HCT116 (cell line): ENCODE measurements around the gene LRRC4C. TPM values are rescaled to one million over a fixed set of nuclear protein-coding genes. Genes with fewer than 3 reads are reported as not detected.

Source experiments
- ATAC-seq: fragments of 200-7000 bp; cut with Tn5 transposase; 2 replicates; pipeline ENCODE4 v1.9.1; 2020; ENCODE audit warnings: mild to moderate bottlenecking, moderate library complexity
- Bru-seq: library from RNA; stranded (reverse); fragments of 400-500 nt; gene quantifications from one replicate; lab custom pipeline; 2021; lab: Mats Ljungman, UMichigan
- BruChase-seq, 2 experiments: library from RNA; stranded (reverse); fragments of 400-500 nt; gene quantifications; one replicate each; lab custom pipeline; 2021; lab: Mats Ljungman, UMichigan
- BruUV-seq: library from RNA; stranded (reverse); fragments of 400-500 nt; replicated peaks from 2 replicates; lab custom pipeline; 2021; lab: Mats Ljungman, UMichigan
- CTCF ChIA-PET: fragments of 300-600 bp; sonication (Branson Sonifier 250); formaldehyde crosslinking; loops from one replicate; lab custom pipeline; 2021; ENCODE audit warnings: antibody characterized with exemption; lab: Charles Lee
- POLR2A ChIA-PET: fragments of 300-600, 350-600 bp; sonication (Branson Sonifier 250); formaldehyde crosslinking; loops from one replicate; lab custom pipeline; 2021; ENCODE audit warnings: antibody characterized with exemption; lab: Charles Lee
- RAD21 ChIA-PET, 2 experiments: fragments of 300-600 bp; sonication (Branson Sonifier 250); formaldehyde crosslinking; loops; one replicate each; lab custom pipeline; 2023; ENCODE audit warnings: low total read pairs in 2 of 2; ENCODE audit not compliant: uncharacterized antibody in 2 of 2, unreplicated experiment in 2 of 2, low non-redundant PET in 1 of 2; lab: Charles Lee
- DNase-seq: peaks from one replicate; pipeline ENCODE4 v3.0.0-alpha.2; 2010; ENCODE audit warnings: low read depth, low spot score
- H2AFZ ChIP-seq: fragments of 200-600 bp; shearing (Covaris generic), sonication (generic); 2 replicates; pipeline ENCODE4 v1.6.1; 2017; ENCODE audit warnings: low read depth, mixed run types, mixed read lengths, antibody characterized with exemption, low read length; ENCODE audit not compliant: poor library complexity, severe bottlenecking
- H3K27ac ChIP-seq: 2 replicates; pipeline ENCODE4 v1.5.1; 2012; ENCODE audit warnings: low read depth, low read length
- H3K27me3 ChIP-seq: fragments of 200-600 bp; sonication (generic); 2 replicates; pipeline ENCODE4 v1.6.1; 2016; ENCODE audit warnings: mixed run types, low read length, mixed read lengths; ENCODE audit not compliant: insufficient read depth
- H3K36me3 ChIP-seq, 2 experiments: fragments of 200-500 bp in 1 of 2; fragments of 200-600 bp in 1 of 2; sonication (Bioruptor generic) in 1 of 2; sonication (generic) in 1 of 2; 2 replicates each; pipeline versions ENCODE4 v1.5.1 to v1.6.1; 2014 to 2016; ENCODE audit warnings: low read length in 2 of 2, inconsistent platforms in 1 of 2, mixed read lengths in 1 of 2, mixed run types in 1 of 2; ENCODE audit not compliant: insufficient read depth in 2 of 2, control insufficient read depth in 1 of 2
- H3K4me1 ChIP-seq, 2 experiments: fragments of 200-600 bp in 1 of 2; sonication (generic) in 1 of 2; 2 replicates each; pipeline versions ENCODE4 v1.5.1 to v1.6.1; 2012 to 2017; ENCODE audit warnings: low read length in 2 of 2, inconsistent platforms in 1 of 2, mild to moderate bottlenecking in 1 of 2, mixed read lengths in 1 of 2, mixed run types in 1 of 2, moderate library complexity in 1 of 2; ENCODE audit not compliant: insufficient read depth in 2 of 2, control insufficient read depth in 1 of 2
- H3K4me2 ChIP-seq: fragments of 200-600 bp; sonication (generic); 2 replicates; pipeline ENCODE4 v1.6.1; 2017; ENCODE audit warnings: mixed run types, low read length, mixed read lengths
- H3K4me3 ChIP-seq, 2 experiments: fragments of 200-600 bp in 1 of 2; sonication (generic) in 1 of 2; replicated peaks in 1 of 2; 2 replicates each; pipeline ENCODE4 v1.5.1; 2011 to 2016; ENCODE audit warnings: low read length in 2 of 2, control low read depth in 1 of 2, low read depth in 1 of 2, mild to moderate bottlenecking in 1 of 2, mixed read lengths in 1 of 2, mixed run types in 1 of 2
- H3K79me2 ChIP-seq: fragments of 200-600 bp; sonication (generic); 2 replicates; pipeline ENCODE4 v1.6.1; 2017; ENCODE audit warnings: mild to moderate bottlenecking, mixed run types, low read length, moderate library complexity, mixed read lengths; ENCODE audit not compliant: insufficient read depth
- H3K9ac ChIP-seq: fragments of 200-600 bp; sonication (generic); 2 replicates; pipeline ENCODE4 v1.6.1; 2016; ENCODE audit warnings: low read length, mixed read lengths
- H3K9me2 ChIP-seq: fragments of 200-600 bp; sonication (generic), shearing (Covaris generic); 2 replicates; pipeline ENCODE4 v1.6.1; 2017; ENCODE audit warnings: mixed run types, mild to moderate bottlenecking, moderate library complexity; ENCODE audit not compliant: insufficient read depth
- H3K9me3 ChIP-seq, 2 experiments: fragments of 200-500 bp in 1 of 2; fragments of 200-600 bp in 1 of 2; sonication (Bioruptor generic) in 1 of 2; sonication (generic) in 1 of 2; 2 replicates each; pipeline ENCODE4 v1.6.1; 2014 to 2017; ENCODE audit warnings: low read length in 2 of 2, mixed read lengths in 2 of 2, inconsistent platforms in 1 of 2, low read depth in 1 of 2, mild to moderate bottlenecking in 1 of 2, mixed run types in 1 of 2, moderate library complexity in 1 of 2; ENCODE audit not compliant: control insufficient read depth in 1 of 2, insufficient read depth in 1 of 2
- H4K20me1 ChIP-seq: fragments of 200-600 bp; sonication (generic), shearing (Covaris generic); 2 replicates; pipeline ENCODE4 v1.6.1; 2017; ENCODE audit warnings: mixed run types, mild to moderate bottlenecking, moderate library complexity; ENCODE audit not compliant: insufficient read depth
- CBX3 ChIP-seq: IDR thresholded peaks from 2 replicates; pipeline ENCODE4 v1.6.1; 2012; ENCODE audit warnings: low read depth
- EGR1 ChIP-seq: IDR thresholded peaks from 2 replicates; pipeline ENCODE4 v1.6.1; 2012; ENCODE audit warnings: low read depth
- ELF1 ChIP-seq: IDR thresholded peaks from 2 replicates; pipeline ENCODE4 v1.6.1; 2012; ENCODE audit warnings: low read depth, borderline replicate concordance
- EZH2 ChIP-seq: fragments of 200-600 bp; sonication (generic); IDR thresholded peaks from 2 replicates; pipeline ENCODE4 v1.6.1; 2017; ENCODE audit warnings: antibody characterized with exemption, mixed run types
- EZH2phosphoT487 ChIP-seq: fragments of 200-600 bp; IDR thresholded peaks from 2 replicates; pipeline ENCODE4 v1.6.1; 2018; ENCODE audit warnings: antibody characterized with exemption, borderline replicate concordance
- JUND ChIP-seq: IDR thresholded peaks from 2 replicates; pipeline ENCODE4 v1.6.1; 2012
- POLR2AphosphoS5 ChIP-seq: IDR thresholded peaks from 2 replicates; pipeline ENCODE4 v1.6.1; 2011; ENCODE audit warnings: mild to moderate bottlenecking, low read depth, low read length, moderate library complexity
- SIN3A ChIP-seq: IDR thresholded peaks from 2 replicates; pipeline ENCODE4 v1.6.1; 2012; ENCODE audit warnings: low read depth
- SP1 ChIP-seq: IDR thresholded peaks from 2 replicates; pipeline ENCODE4 v1.6.1; 2012; ENCODE audit warnings: low read depth
- SRF ChIP-seq: IDR thresholded peaks from 2 replicates; pipeline ENCODE4 v1.6.1; 2012; ENCODE audit warnings: low read depth
- TCF7L2 ChIP-seq: IDR thresholded peaks from 2 replicates; pipeline ENCODE4 v1.7.0; 2011; ENCODE audit warnings: borderline replicate concordance, inconsistent platforms; ENCODE audit not compliant: insufficient read depth, insufficient read length; ENCODE audit errors: extremely low read depth
- ZFX ChIP-seq: fragments of 450-650 bp; IDR thresholded peaks from 2 replicates; pipeline ENCODE4 v1.6.1; 2017
- ZNF274 ChIP-seq: fragments of 200-500 bp; sonication (Bioruptor generic); IDR thresholded peaks from 2 replicates; pipeline ENCODE4 v1.6.1; 2014; ENCODE audit warnings: mild to moderate bottlenecking, low read depth, low read length, inconsistent platforms
- intact Hi-C: fragments of 100-400 bp; cut with micrococcal nuclease; formaldehyde crosslinking; loops from 2 replicates; pipeline ENCODE4 v1.10.0; 2022
- long read RNA-seq: library from polyadenylated mRNA; unstranded; transcript quantifications from one replicate; pipeline ENCODE4 v2.0.0, GENCODE V29; 2021; ENCODE audit not compliant: unreplicated experiment
- polyA plus RNA-seq: library from polyadenylated mRNA; unstranded; fragments of >200 nt; gene quantifications from 2 replicates; pipeline ENCODE4 v1.2.1, GENCODE V29; 2012; ENCODE audit warnings: missing spikeins
- total RNA-seq: library from RNA; stranded (reverse); gene quantifications from one replicate; pipeline ENCODE4 v1.2.1, GENCODE V29; 2021; ENCODE audit not compliant: unreplicated experiment
- TF ChIP-seq, protein P1 (sequence below): IDR thresholded peaks from 2 replicates; pipeline ENCODE4 v1.6.1; 2012
- TF ChIP-seq, protein P2 (sequence below), 3 experiments: fragments of 200-600 bp in 1 of 3; sonication (generic) in 1 of 3; IDR thresholded peaks in 2 of 3; conservative IDR thresholded peaks in 1 of 3; 2 replicates each; pipeline ENCODE4 v1.5.1; 2012 to 2017; ENCODE audit warnings: low read depth in 2 of 3, low read length in 2 of 3, antibody characterized with exemption in 1 of 3, borderline replicate concordance in 1 of 3, control low read depth in 1 of 3, mild to moderate bottlenecking in 1 of 3, mixed read lengths in 1 of 3, mixed run types in 1 of 3, moderate library complexity in 1 of 3; ENCODE audit not compliant: insufficient read depth in 1 of 3
- TF ChIP-seq, protein P3 (sequence below): IDR thresholded peaks from 2 replicates; pipeline ENCODE4 v1.6.1; 2011; ENCODE audit warnings: mild to moderate bottlenecking, low read length, moderate library complexity; ENCODE audit not compliant: insufficient replicate concordance; ENCODE audit errors: extremely low read depth

LRRC4C gene
- total RNA-seq (not detected), Bru-seq, nascent RNA (percentile 1 among the genes with signal in this experiment), BruChase-seq, experiment 1, labeled RNA remaining after a 6-hour chase (percentile 0 among the genes with signal in this experiment), BruChase-seq, experiment 2, labeled RNA remaining after a 2-hour chase (percentile 0 among the genes with signal in this experiment)
- polyA plus RNA-seq: not detected in 2 replicates
- long read RNA-seq: 0 reads

DNA sequence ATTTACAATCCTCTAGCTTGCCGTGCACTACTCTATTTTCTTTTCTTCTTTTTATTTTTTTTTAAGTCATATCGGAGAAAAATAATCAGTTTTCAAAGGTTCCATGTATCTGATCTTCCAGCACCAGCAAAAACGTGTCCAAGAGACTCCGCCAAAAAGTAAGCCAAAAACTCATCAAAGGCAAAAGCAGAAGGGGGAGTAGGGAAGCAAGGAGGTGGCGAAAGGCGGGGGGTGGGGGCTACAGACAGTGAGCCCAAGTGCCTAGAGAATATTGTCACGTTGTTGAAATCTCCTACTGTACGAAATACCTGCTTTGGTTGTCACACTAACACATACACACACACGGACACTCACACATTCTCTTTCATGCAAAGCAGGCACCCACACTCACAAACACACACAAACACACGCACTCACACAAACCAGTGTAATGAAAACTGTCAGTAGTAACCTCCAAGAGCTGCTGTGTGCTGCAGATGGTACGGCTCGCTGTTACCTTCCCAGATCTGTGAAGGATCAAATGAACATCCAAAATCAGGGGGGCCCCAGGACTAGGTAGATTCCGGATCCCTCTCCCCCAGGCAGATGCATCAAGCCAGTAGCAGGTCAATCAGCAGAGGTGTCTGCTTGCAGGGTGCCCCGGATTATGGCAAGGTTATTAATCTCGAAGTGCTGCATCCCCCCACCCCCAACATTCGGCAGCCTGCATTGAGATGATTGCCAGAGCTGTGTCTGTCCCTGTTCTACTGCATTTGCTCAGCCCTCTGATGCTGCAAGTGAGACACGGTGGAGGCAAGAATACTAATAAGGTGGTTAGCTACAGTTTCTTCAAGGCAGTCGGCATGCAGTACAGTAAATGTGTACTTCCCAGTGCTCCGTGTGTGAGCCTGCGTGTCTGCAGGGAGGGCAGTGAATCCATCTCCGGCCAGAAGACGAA, at the start of gene LRRC4C:
Gene LRRC4C (minus strand): TSS at position 188 of the 937 bp plus-strand sequence.
- no peak within 1 kb of the TSS for H2AFZ ChIP-seq

More for the DNA sequence above, at the start of gene LRRC4C:
- Histone ChIP-seq H3K27ac (no peak within 1 kb of the TSS), H3K4me2 (no peak within 1 kb of the TSS), H3K9me3 (peaks cover 0 to 23% of the 10 kb centered on the region in 2 experiments; a peak in 2 of 4 replicates), H3K9ac (no peak within 1 kb of the TSS), H3K4me1 (no peaks in the 10 kb centered on the region), H3K79me2 (no peaks in the 10 kb centered on the region), H3K9me2 (no peaks in the 10 kb centered on the region), H3K36me3 (no peaks in the 10 kb centered on the region), H3K4me3 (no peak within 1 kb of the TSS), H4K20me1 (no peaks in the 10 kb centered on the region), H3K27me3 (no peaks in the 10 kb centered on the region)
- RAD21 ChIA-PET: no interaction called here
- DNase-seq (no peak), ATAC-seq (no peak)
- intact Hi-C loops: loop anchor here (2.0 kb wide), 2 partner anchors 1065 to 1823 kb away; no protein-coding TSS in a partner anchor
- no peak for TF ChIP-seq TCF7L2
- TF ChIP-seq SIN3A: no peak
- TF ChIP-seq, protein P1, sequence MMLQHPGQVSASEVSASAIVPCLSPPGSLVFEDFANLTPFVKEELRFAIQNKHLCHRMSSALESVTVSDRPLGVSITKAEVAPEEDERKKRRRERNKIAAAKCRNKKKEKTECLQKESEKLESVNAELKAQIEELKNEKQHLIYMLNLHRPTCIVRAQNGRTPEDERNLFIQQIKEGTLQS: no peak
- TF ChIP-seq ZFX: no peak
- no peak for TF ChIP-seq EZH2phosphoT487
- TF ChIP-seq ELF1: no peak
- TF ChIP-seq EZH2: no peak
- no peak for TF ChIP-seq ZNF274
- no peak for TF ChIP-seq SRF
- TF ChIP-seq POLR2AphosphoS5: no peak
- TF ChIP-seq CBX3: no peak
- no peak for TF ChIP-seq EGR1
- no peak for TF ChIP-seq JUND
- TF ChIP-seq, protein P2, sequence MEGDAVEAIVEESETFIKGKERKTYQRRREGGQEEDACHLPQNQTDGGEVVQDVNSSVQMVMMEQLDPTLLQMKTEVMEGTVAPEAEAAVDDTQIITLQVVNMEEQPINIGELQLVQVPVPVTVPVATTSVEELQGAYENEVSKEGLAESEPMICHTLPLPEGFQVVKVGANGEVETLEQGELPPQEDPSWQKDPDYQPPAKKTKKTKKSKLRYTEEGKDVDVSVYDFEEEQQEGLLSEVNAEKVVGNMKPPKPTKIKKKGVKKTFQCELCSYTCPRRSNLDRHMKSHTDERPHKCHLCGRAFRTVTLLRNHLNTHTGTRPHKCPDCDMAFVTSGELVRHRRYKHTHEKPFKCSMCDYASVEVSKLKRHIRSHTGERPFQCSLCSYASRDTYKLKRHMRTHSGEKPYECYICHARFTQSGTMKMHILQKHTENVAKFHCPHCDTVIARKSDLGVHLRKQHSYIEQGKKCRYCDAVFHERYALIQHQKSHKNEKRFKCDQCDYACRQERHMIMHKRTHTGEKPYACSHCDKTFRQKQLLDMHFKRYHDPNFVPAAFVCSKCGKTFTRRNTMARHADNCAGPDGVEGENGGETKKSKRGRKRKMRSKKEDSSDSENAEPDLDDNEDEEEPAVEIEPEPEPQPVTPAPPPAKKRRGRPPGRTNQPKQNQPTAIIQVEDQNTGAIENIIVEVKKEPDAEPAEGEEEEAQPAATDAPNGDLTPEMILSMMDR (IDR thresholded peaks at IDR 0.05 in 2 of 3, conservative IDR thresholded peaks at IDR 0.05 in 1 of 3; ENCODE audit: borderline replicate concordance in 1 of 3, insufficient read depth in 1 of 3, low read depth in 2 of 3, low read length in 2 of 3): no peak
- TF ChIP-seq, protein P3, sequence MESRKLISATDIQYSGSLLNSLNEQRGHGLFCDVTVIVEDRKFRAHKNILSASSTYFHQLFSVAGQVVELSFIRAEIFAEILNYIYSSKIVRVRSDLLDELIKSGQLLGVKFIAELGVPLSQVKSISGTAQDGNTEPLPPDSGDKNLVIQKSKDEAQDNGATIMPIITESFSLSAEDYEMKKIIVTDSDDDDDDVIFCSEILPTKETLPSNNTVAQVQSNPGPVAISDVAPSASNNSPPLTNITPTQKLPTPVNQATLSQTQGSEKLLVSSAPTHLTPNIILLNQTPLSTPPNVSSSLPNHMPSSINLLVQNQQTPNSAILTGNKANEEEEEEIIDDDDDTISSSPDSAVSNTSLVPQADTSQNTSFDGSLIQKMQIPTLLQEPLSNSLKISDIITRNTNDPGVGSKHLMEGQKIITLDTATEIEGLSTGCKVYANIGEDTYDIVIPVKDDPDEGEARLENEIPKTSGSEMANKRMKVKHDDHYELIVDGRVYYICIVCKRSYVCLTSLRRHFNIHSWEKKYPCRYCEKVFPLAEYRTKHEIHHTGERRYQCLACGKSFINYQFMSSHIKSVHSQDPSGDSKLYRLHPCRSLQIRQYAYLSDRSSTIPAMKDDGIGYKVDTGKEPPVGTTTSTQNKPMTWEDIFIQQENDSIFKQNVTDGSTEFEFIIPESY: no peak
- TF ChIP-seq SP1: no peak
- CTCF ChIA-PET: no interaction called here
- POLR2A ChIA-PET: no interaction called here
- BruUV-seq: no TSS peak
